Panc1 (cell line): Measurements from ENCODE around the gene DESI1.

Experiments used
- CTCF ChIP-seq: fragments of 450-650 bp; IDR thresholded peaks from 2 replicates; pipeline ENCODE4 v1.5.1; 2017; ENCODE audit warnings: mild to moderate bottlenecking
- POLR2AphosphoS5 ChIP-seq: IDR thresholded peaks from 2 replicates; pipeline ENCODE4 v1.6.1; 2012; ENCODE audit warnings: mild to moderate bottlenecking, low read depth, low read length, moderate library complexity
- REST ChIP-seq, 2 experiments: IDR thresholded peaks; 2 replicates each; pipeline ENCODE4 v1.6.1; 2011 to 2012; ENCODE audit warnings: low read depth in 2 of 2, control low read depth in 1 of 2, low read length in 1 of 2, mild to moderate bottlenecking in 1 of 2, moderate library complexity in 1 of 2; ENCODE audit not compliant: insufficient read depth in 1 of 2
- SIN3A ChIP-seq: IDR thresholded peaks from 2 replicates; pipeline ENCODE4 v1.6.1; 2012; ENCODE audit warnings: low read depth, mild to moderate bottlenecking, low read length, moderate library complexity, borderline replicate concordance; ENCODE audit not compliant: insufficient read depth
- TCF7L2 ChIP-seq: IDR thresholded peaks from 2 replicates; pipeline ENCODE4 v1.6.1; 2011; ENCODE audit warnings: mild to moderate bottlenecking, low read depth, low read length, inconsistent platforms

DNA sequence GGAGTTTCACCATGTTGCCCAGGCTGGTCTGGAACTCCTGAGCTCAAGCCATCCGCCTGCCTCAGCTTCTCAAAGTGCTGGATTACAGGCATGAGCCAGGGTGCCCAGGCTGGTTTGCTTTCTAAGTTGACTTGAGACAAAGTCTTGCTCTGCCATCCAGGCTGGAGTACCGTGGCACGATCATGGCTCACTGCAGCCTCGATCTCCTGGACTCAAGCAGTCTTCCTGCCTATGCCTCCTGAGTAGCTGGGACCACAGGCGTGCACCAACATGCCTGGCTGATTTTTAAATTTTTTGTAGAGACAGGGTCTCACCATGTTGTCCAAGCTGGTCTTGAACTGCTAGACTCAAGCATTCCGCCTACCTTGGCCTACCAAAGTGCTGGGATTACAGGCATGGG, 36.9 kb upstream of the DESI1 start:
- no peak for TF ChIP-seq CTCF
- no peak for TF ChIP-seq REST (IDR thresholded peaks at IDR 0.05; ENCODE audit: insufficient read depth in 1 of 2, low read depth in 2 of 2, low read length in 1 of 2)
- TF ChIP-seq TCF7L2: no peak
- TF ChIP-seq POLR2AphosphoS5: no peak
- TF ChIP-seq SIN3A: no peak
